Mesenchymal stem cell (in vitro differentiated cells and primary cell): ENCODE data around the gene ARL4C.

Source experiments
- DNase-seq: peaks from one replicate; pipeline ENCODE4 v3.0.0-alpha.2; 2013
- H2AFZ ChIP-seq: one replicate; pipeline ENCODE4 v1.6.1; 2013; ENCODE audit warnings: low read depth, mild to moderate bottlenecking, control low read depth, inconsistent platforms, low read length, moderate library complexity
- H2AK5ac ChIP-seq: 2 replicates; pipeline ENCODE4 v1.6.1; 2013; ENCODE audit warnings: low read length, moderate library complexity, mild to moderate bottlenecking, inconsistent platforms; ENCODE audit not compliant: severe bottlenecking
- H2BK120ac ChIP-seq: one replicate; pipeline ENCODE4 v1.6.1; 2013; ENCODE audit warnings: low read depth, mild to moderate bottlenecking, inconsistent platforms, low read length, moderate library complexity
- H2BK12ac ChIP-seq, 2 experiments: one replicate each; pipeline ENCODE4 v1.6.1; 2013; ENCODE audit warnings: inconsistent platforms in 2 of 2, low read length in 2 of 2, mild to moderate bottlenecking in 2 of 2, moderate library complexity in 2 of 2, control low read depth in 1 of 2
- H2BK15ac ChIP-seq: one replicate; pipeline ENCODE4 v1.6.1; 2013; ENCODE audit warnings: mild to moderate bottlenecking, low read depth, inconsistent platforms; ENCODE audit not compliant: poor library complexity, severe bottlenecking
- H2BK5ac ChIP-seq: 2 replicates; pipeline ENCODE4 v1.6.1; 2013; ENCODE audit warnings: low read depth, mild to moderate bottlenecking, low read length, control low read depth, inconsistent platforms; ENCODE audit not compliant: poor library complexity, severe bottlenecking
- H3K14ac ChIP-seq, 2 experiments: one replicate each; pipeline ENCODE4 v1.6.1; 2013; ENCODE audit warnings: inconsistent platforms in 2 of 2, low read length in 2 of 2, control low read depth in 1 of 2, mild to moderate bottlenecking in 1 of 2, moderate library complexity in 1 of 2
- H3K18ac ChIP-seq, 2 experiments: one replicate each; pipeline ENCODE4 v1.6.1; 2013; ENCODE audit warnings: inconsistent platforms in 2 of 2, low read length in 2 of 2, control low read depth in 1 of 2, low read depth in 1 of 2, mild to moderate bottlenecking in 1 of 2
- H3K23ac ChIP-seq, 2 experiments: one replicate each; pipeline ENCODE4 v1.6.1; 2013; ENCODE audit warnings: inconsistent platforms in 2 of 2, low read length in 2 of 2, mild to moderate bottlenecking in 2 of 2, moderate library complexity in 2 of 2, control low read depth in 1 of 2
- H3K27ac ChIP-seq: 2 replicates; pipeline ENCODE4 v1.5.1; 2013; ENCODE audit warnings: mild to moderate bottlenecking, moderate library complexity, low read length, control low read depth, inconsistent platforms; ENCODE audit not compliant: poor library complexity, severe bottlenecking
- H3K27me3 ChIP-seq, 2 experiments: 2 replicates each; pipeline versions ENCODE4 v1.6.1 to v1.7.0; 2013; ENCODE audit warnings: low read length in 2 of 2, mild to moderate bottlenecking in 2 of 2, moderate library complexity in 2 of 2, control low read depth in 1 of 2, inconsistent platforms in 1 of 2; ENCODE audit not compliant: control insufficient read depth in 1 of 2, insufficient read depth in 1 of 2
- H3K36me3 ChIP-seq, 2 experiments: 2 replicates each; pipeline versions ENCODE4 v1.6.1 to v1.7.0; 2013; ENCODE audit warnings: low read length in 2 of 2, control low read depth in 1 of 2, inconsistent platforms in 1 of 2, low read depth in 1 of 2, mild to moderate bottlenecking in 1 of 2; ENCODE audit not compliant: insufficient read depth in 2 of 2, control insufficient read depth in 1 of 2
- H3K4ac ChIP-seq, 2 experiments: one replicate each; pipeline ENCODE4 v1.6.1; 2013; ENCODE audit warnings: inconsistent platforms in 2 of 2, low read length in 2 of 2, mild to moderate bottlenecking in 2 of 2, moderate library complexity in 2 of 2, control low read depth in 1 of 2, low read depth in 1 of 2
- H3K4me1 ChIP-seq: 2 replicates; pipeline ENCODE4 v1.6.1; 2013; ENCODE audit warnings: low read depth, low read length, control low read depth; ENCODE audit not compliant: control insufficient read depth, insufficient read depth
- H3K4me2 ChIP-seq: 2 replicates; pipeline ENCODE4 v1.6.1; 2013; ENCODE audit warnings: low read length, mild to moderate bottlenecking, inconsistent platforms; ENCODE audit not compliant: poor library complexity, severe bottlenecking
- H3K4me3 ChIP-seq, 2 experiments: 2 replicates each; pipeline versions ENCODE4 v1.5.1 to v1.7.0; 2013; ENCODE audit warnings: low read length in 2 of 2, mild to moderate bottlenecking in 2 of 2, control low read depth in 1 of 2, low read depth in 1 of 2; ENCODE audit not compliant: insufficient read depth in 1 of 2
- H3K79me1 ChIP-seq: replicated peaks from 2 replicates; pipeline ENCODE4 v1.6.1; 2013; ENCODE audit warnings: mild to moderate bottlenecking, control low read depth, low read length, inconsistent platforms; ENCODE audit not compliant: poor library complexity, severe bottlenecking
- H3K9ac ChIP-seq: 2 replicates; pipeline ENCODE4 v1.7.0; 2013; ENCODE audit warnings: mild to moderate bottlenecking, low read length, moderate library complexity
- H3K9me3 ChIP-seq: 2 replicates; pipeline ENCODE4 v1.7.0; 2013; ENCODE audit warnings: mild to moderate bottlenecking, low read length; ENCODE audit not compliant: control insufficient read depth
- H4K8ac ChIP-seq: one replicate; pipeline ENCODE4 v1.6.1; 2013; ENCODE audit warnings: inconsistent platforms, mild to moderate bottlenecking, low read length, moderate library complexity
- H4K91ac ChIP-seq: one replicate; pipeline ENCODE4 v1.6.1; 2013; ENCODE audit warnings: mild to moderate bottlenecking, low read length, inconsistent platforms
- WGBS: methylation state at CpG from one replicate; pipeline ENCODE4 v1.1.7; 2013; ENCODE audit warnings: mixed read lengths; 5-methylcytosine and 5-hydroxymethylcytosine counted together

ARL4C gene

DNA sequence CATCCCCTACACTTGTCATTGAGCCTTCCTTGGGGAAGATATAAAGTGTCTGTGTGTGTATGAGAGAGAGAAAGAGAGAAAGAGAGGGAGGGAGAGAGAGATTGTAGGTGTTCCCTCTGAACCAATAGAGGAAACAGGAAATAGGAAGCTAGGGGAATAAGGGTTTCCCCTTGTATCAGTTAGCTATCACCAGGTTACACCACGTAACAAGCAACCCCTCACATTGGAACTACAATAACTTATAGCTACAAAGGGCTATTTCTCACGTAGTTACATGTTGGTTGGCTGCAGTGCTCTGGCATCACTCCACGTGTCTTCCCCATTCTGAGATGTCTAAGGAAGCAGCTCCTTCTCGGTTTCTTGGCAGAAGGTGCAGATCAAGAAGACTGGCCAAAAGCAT is 41.0 kb upstream of the ARL4C start:
- no peak overlapping the region for H2BK120ac ChIP-seq
- no peak for DNase-seq
- peaks cover 0 to 41% of the 10 kb centered on the region in 2 experiments for H3K27me3 ChIP-seq
- no peaks in the 10 kb centered on the region for H3K79me1 ChIP-seq
- 84% methylated on average over 4 of the region's 4 CpGs for WGBS
- H3K23ac ChIP-seq = no peak overlapping the region
- H3K18ac ChIP-seq = no peak overlapping the region
- H4K8ac ChIP-seq = no peak overlapping the region
- H3K9me3 ChIP-seq = peaks cover 18% of the 10 kb centered on the region
- no peak overlapping the region for H2AFZ ChIP-seq
- no peak overlapping the region for H3K4me2 ChIP-seq
- H3K14ac ChIP-seq = no peak overlapping the region
- H3K4me1 ChIP-seq = no peaks in the 10 kb centered on the region
- no peak overlapping the region for H4K91ac ChIP-seq
- no peak overlapping the region for H2AK5ac ChIP-seq
- no peak overlapping the region for H3K9ac ChIP-seq
- no peak overlapping the region for H3K4me3 ChIP-seq
- no peak overlapping the region for H2BK15ac ChIP-seq
- H2BK5ac ChIP-seq = no peak overlapping the region
- H3K27ac ChIP-seq = no peak overlapping the region
- no peaks in the 10 kb centered on the region for H3K36me3 ChIP-seq
- H2BK12ac ChIP-seq = no peak overlapping the region
- no peak overlapping the region for H3K4ac ChIP-seq

DNA sequence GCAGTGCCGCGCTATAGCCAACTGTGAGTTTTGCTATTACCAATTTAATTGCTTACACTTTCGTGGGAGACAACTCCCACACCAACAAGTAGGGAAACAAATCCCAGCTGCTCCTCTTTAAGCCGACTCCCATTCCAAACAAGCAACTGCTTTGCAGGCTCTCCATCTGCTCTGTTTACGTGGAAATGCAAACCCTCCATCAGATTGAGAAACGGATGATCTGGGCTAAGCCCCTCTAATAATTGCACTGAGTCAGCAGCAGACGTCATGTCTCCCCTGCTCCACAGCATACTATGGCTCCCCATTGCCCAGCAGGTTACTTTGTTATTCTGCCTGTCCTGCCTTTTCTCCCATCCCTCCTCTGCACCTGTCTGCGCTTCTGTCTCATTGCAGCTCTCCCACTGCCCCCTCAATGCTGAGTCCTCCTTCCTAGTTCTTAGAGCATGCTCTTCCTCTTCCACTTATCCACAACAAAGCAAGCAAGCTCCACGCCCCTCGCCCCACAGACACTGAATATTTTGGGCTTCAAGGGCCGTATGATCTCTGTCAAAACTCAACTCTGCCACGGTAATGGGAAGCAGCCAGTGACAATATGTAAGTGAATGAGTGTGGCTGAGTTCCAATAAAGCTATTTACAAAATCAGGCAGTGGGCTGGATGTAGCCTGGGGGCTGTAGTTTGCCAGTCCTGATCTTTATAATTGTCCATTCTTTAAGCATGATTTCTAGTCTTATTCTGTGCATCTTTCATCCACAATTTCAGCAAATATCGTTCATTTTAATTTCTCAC is 39.5 kb upstream of the ARL4C start:
- WGBS = 80% methylated on average over 12 of the region's 13 CpGs
- no peak overlapping the region for H3K4ac ChIP-seq
- no peak overlapping the region for H3K14ac ChIP-seq

DNA sequence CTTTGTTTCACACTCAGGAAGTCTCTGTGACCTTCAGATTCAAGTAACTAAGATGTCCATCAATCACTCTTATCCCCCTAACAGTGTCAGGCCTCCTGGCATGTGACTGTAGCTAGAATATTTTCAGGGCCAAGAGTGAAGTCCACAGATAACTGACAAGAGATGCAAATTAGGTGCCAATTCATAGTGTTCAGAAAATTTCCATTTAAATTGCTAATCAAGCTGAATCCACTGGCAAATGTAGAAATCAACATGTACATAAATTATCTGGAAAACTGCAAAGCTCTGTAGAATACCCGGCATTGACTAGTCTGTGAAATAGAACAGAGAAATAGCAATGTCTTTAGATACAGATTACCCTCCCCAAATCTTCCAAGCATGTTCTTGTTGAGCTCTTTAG is 38.6 kb upstream of the ARL4C start:
- Histone ChIP-seq H2AFZ (no peak overlapping the region), H3K4ac (no peak overlapping the region), H2BK120ac (no peak overlapping the region), H3K4me3 (no peak overlapping the region), H3K9ac (no peak overlapping the region), H3K14ac (no peak overlapping the region), H2AK5ac (no peak overlapping the region), H3K23ac (no peak overlapping the region), H4K8ac (no peak overlapping the region), H3K4me1 (no peaks in the 10 kb centered on the region), H3K27me3 (peaks cover 0 to 41% of the 10 kb centered on the region in 2 experiments), H3K36me3 (no peaks in the 10 kb centered on the region), H2BK12ac (no peak overlapping the region), H4K91ac (no peak overlapping the region), H2BK5ac (no peak overlapping the region), H3K9me3 (peaks cover 21% of the 10 kb centered on the region), H3K79me1 (no peaks in the 10 kb centered on the region), H3K27ac (no peak overlapping the region), H3K4me2 (no peak overlapping the region), H3K18ac (no peak overlapping the region), H2BK15ac (no peak overlapping the region)
- no peak for DNase-seq
- 94% methylated on average over 1 of the region's 1 CpG for WGBS

More for the DNA sequence above, 39.5 kb upstream of the ARL4C start:
- Histone ChIP-seq H3K9me3 (peaks cover 21% of the 10 kb centered on the region), H2BK5ac (no peak overlapping the region), H4K91ac (no peak overlapping the region), H4K8ac (no peak overlapping the region), H2AFZ (no peak overlapping the region), H3K4me3 (no peak overlapping the region), H3K4me1 (no peaks in the 10 kb centered on the region), H3K18ac (no peak overlapping the region), H2BK120ac (no peak overlapping the region), H3K79me1 (no peaks in the 10 kb centered on the region), H2BK15ac (no peak overlapping the region), H2BK12ac (no peak overlapping the region), H3K9ac (no peak overlapping the region), H3K36me3 (no peaks in the 10 kb centered on the region), H3K23ac (no peak overlapping the region), H3K27me3 (peaks cover 0 to 41% of the 10 kb centered on the region in 2 experiments), H3K4me2 (no peak overlapping the region), H2AK5ac (no peak overlapping the region), H3K27ac (no peak overlapping the region)
- DNase-seq = no peak

- Histone ChIP-seq H3K36me3 (no peaks in the 10 kb centered on the region), H2AK5ac (no peak overlapping the region), H3K4me2 (no peak overlapping the region), H2BK12ac (no peak overlapping the region), H3K79me1 (no peaks in the 10 kb centered on the region), H3K9me3 (peaks cover 21% of the 10 kb centered on the region), H3K18ac (no peak overlapping the region), H3K4me1 (no peaks in the 10 kb centered on the region), H3K14ac (no peak overlapping the region), H2AFZ (no peak overlapping the region), H3K4ac (no peak overlapping the region), H3K23ac (no peak overlapping the region), H3K27me3 (peaks cover 0 to 41% of the 10 kb centered on the region in 2 experiments), H3K9ac (no peak overlapping the region), H2BK15ac (no peak overlapping the region), H3K27ac (no peak overlapping the region), H4K8ac (no peak overlapping the region), H2BK120ac (no peak overlapping the region), H4K91ac (no peak overlapping the region), H2BK5ac (no peak overlapping the region), H3K4me3 (no peak overlapping the region)
- no peak for DNase-seq
- WGBS = 88% methylated on average over 8 of the region's 8 CpGs
Measured at GRCh38 chr2:234534515-234534914, 37.6 kb upstream of the ARL4C start.
